ENCODE measurements around the gene HSFX3.

- no peak for TF ChIP-seq CTCF (IDR thresholded peaks at IDR 0.05; ENCODE audit: insufficient read depth, low read length, poor library complexity, severe bottlenecking)
- no peak for TF ChIP-seq EZH2phosphoT487 (conservative IDR thresholded peaks at IDR 0.05; ENCODE audit: low read length)
Measured at GRCh38 chrX:149508467-149508866, 41.3 kb downstream of the HSFX3 start.
